Posterior cingulate gyrus (tissue), 11 donors: ENCODE measurements around the gene ALPG.
"Not testable (repeated sequence)": the region's sequence is repeated elsewhere in the genome, so short reads cannot be mapped to it uniquely, and the experiment has no call there.

Experiments
- DNase-seq, 10 donors: peaks; one replicate each; pipeline versions ENCODE4 v3.0.0 to v3.0.0-alpha.2; 2020 to 2021; ENCODE audit warnings: mixed read lengths in 3 of 10
- intact Hi-C: fragments of 100-400 bp; cut with DNase I; formaldehyde crosslinking; loops from one replicate; pipeline ENCODE4 v1.15.1; 2023

Gene ALPG

DNA sequence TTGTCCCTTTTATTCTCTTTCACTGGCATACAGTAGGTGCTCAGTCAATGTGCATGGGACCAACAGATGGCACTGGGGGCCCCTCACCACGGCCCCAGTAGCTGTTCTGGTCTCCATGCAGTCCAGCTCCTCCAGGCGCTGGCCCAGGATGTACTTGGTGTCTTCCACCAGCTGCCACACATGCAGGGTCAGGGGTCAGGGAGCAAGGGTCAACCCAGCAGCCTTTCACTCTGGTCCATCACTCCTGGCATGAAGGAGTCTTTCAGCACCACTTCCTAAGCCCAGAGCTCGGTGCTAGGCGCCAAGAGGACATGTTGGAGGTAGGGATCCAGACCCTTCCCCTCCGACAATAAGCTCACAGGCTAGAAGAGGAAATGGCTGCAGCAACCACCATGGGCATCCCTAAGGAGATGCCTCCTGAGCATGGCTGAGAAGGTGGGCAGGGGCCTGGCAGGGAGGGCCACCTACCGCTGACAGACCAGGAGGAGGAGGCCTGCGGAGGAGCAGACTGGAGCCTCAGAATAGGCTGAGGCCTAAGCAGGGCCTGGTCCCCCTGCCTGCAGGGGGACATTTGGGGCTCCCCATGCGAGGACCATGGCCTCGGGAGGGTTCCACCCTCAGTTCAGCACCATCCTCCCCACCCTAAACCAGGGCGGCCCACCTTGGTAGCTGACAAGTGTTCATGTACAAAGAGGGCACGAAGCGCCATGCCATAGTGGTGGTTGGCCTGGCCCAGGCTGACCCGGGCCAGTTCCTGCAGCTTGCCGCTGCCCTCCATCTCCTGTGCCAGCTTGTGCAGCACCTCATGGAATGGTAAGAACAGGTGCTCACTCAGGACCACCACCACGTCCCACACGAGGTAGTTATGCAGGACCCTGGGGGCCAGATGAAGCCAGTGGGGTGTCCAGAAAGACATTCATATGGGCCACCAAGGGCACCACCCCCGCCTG is 10.2 kb downstream of the ALPG start:
- intact Hi-C loops: no loop called here
- peak in 2 of 10 donors; percentile 66 to 73 for DNase-seq

- peak in 1 of 10 donors; percentile 9 for DNase-seq
- intact Hi-C loops: no loop called here
Observed at GRCh38 chr2:232417489-232417888, 10.8 kb downstream of the ALPG start.

DNA sequence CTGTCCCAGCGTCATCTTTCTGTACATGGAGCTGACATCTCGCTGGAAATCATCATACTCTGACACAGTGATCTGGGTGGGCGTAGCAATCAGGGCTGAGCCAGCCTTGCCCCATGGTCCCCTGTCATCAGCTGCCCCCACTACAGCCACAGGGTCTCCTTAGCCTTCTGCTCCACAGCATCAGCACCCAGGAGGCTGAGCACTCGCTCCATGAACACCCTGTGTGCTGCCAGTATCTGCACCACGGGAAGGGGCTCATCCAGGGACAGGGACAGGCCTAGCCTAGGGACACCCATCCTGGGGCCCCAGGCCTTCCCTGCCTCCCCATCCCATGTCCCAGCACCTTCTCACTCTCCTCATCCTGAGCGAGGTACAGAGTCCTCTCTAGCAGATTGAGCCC is 11.4 kb downstream of the ALPG start:
- DNase-seq: peak in 1 of 10 donors; percentile 32
- intact Hi-C loops: no loop called here

DNA sequence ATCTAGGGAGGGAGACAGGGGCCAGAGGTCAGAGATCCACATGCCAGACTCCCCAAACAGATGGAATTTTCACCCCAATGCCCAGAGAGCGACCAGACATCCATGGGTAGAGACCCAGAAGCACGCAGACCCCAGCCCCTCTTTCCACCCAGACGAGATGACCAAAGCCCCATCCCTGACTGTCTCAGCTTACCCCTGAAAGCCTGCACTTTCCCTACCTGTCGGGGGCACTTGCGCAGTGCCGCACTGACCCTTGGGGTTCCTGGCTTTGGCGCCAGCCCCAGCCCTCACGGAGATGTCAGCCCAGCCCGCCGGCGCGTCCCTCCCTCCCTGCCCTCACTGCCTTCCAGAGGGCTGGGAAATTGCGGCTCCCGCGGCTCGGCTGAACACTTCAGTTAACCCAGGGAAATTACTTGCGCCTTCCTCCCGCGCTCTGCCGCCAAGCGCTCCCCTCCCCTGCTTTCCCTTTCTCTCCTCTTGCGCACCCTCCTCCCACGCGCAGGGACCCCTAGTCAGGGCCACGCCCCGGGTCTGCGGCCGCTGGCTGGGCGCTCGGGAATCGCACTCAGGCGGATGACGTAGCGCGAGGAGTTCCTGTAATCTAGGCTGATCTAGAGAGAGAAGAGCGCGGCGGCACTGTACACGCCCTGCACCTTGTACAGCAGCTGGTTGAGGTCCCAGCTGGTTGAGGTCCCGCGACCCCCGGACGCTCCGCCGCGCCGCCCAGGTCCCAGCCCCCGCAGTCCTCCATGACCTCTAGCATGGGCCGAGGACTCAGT is 12.0 kb downstream of the ALPG start:
- DNase-seq: peak in 2 of 10 donors; percentile 61 to 79
- intact Hi-C loops: no loop called here

GRCh38 chr2:232419245-232420072 is 12.8 kb downstream of the ALPG start:
- DNase-seq: peak in 2 of 10 donors; percentile 68 to 70
- intact Hi-C loops: no loop called here

GRCh38 chr2:232420073-232420454 is 13.4 kb downstream of the ALPG start:
- intact Hi-C loops: no loop called here

DNA sequence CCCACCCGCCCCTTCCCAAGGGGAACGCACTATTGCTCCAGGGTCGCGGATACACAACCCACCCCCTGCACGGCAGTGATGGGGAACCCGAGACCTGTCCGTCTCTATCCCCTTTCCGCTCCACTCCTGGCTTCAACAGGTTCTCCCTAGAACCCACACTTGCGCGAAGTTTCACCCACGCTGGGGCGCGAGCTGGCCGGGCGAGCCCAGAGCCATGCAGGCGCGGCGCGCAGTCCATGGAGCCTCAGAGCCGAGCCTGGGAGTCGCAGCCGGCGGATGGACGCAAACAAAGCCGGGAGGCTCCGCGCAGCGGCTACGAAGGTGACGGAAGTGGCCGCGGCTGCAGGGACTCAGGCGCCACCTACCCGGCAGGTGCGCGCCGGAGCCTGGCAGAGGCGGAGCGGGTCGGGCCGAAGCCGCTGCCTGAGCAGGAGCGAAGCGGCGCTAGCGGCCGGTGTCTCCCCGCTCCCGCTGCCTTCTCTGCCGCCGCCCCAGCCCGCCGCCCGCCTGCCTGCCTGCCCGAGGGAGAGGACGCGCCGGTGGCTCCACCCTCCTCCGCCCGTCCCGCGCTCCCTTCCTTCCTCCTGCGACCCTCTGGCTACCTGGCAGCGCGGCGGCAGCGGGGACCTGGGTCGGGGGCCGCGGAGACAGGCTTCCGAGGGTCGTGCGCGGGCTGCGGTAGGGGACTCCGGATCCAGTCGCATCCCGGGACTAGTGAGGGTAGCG is 14.0 kb downstream of the ALPG start:
- DNase-seq: peak in 2 of 10 donors; percentile 77 to 83
- intact Hi-C loops: no loop called here

More at GRCh38 chr2:232420073-232420454, 13.4 kb downstream of the ALPG start:
- DNase-seq: no peak

- DNase-seq: peak in 2 of 10 donors; percentile 62 to 72
- intact Hi-C loops: no loop called here
Observed at GRCh38 chr2:232421189-232421785, 14.6 kb downstream of the ALPG start.

GRCh38 chr2:232422051-232422450 is 15.4 kb downstream of the ALPG start:
- intact Hi-C loops: no loop called here
- DNase-seq: peak in 2 of 10 donors; percentile 38 to 43

DNA sequence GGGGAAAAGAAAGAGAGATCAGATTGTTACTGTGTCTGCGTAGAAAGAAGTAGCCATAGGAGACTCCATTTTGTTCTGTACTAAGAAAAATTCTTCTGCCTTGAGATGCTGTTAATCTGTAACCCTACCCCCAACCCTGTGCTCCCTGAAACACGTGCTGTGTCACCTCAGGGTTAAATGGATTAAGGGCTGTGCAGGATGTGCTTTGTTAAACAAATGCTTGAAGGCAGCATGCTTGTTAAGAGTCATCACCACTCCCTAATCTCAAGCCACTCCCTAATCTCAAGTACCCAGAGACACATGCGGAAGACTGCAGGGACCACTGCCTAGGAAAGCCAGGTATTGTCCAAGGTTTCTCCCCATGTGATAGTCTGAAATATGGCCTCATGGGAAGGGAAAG is 16.4 kb downstream of the ALPG start:
- intact Hi-C loops, DNase-seq: not testable (repeated sequence)

- not testable (repeated sequence) for DNase-seq
Observed at GRCh38 chr2:232423407-232423806, 16.8 kb downstream of the ALPG start.

GRCh38 chr2:232431705-232432590 is 25.3 kb downstream of the ALPG start:
- intact Hi-C loops: no loop called here
- DNase-seq: peak in 2 of 10 donors; percentile 47 to 74

More at GRCh38 chr2:232423407-232423806, 16.8 kb downstream of the ALPG start:
- intact Hi-C loops: not testable (repeated sequence)

- peak in 3 of 10 donors; percentile 31 to 67 (median 42) for DNase-seq
- intact Hi-C loops: no loop called here
Observed at GRCh38 chr2:232432598-232433184, 26.0 kb downstream of the ALPG start.

DNA sequence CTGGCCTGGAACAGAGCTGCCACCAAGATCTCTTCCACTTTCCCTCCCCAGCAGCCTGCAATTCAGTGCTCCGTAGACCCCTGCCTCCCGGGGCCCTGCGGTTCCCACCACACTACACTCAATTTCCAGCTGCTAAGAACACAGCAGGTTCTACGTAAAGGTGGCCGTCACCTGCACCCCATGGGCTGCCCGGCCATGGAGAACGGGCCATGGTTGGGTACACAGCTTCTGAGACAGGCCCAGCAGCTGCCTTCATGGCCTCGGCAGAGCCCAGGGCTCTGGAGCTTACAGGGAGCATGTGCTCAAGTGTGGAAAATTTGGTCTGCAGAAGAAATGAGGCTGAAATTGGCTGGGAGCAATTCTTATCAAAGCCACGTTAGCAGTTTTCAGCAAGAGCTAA is 27.0 kb downstream of the ALPG start:
- intact Hi-C loops: not testable (repeated sequence)

GRCh38 chr2:232434091-232434490 is 27.4 kb downstream of the ALPG start:
- intact Hi-C loops: no loop called here
- DNase-seq: peak in 2 of 10 donors; percentile 40 to 45

More for the DNA sequence above, 27.0 kb downstream of the ALPG start:
- peak in 3 of 10 donors; percentile 30 to 49 (median 35) for DNase-seq

DNA sequence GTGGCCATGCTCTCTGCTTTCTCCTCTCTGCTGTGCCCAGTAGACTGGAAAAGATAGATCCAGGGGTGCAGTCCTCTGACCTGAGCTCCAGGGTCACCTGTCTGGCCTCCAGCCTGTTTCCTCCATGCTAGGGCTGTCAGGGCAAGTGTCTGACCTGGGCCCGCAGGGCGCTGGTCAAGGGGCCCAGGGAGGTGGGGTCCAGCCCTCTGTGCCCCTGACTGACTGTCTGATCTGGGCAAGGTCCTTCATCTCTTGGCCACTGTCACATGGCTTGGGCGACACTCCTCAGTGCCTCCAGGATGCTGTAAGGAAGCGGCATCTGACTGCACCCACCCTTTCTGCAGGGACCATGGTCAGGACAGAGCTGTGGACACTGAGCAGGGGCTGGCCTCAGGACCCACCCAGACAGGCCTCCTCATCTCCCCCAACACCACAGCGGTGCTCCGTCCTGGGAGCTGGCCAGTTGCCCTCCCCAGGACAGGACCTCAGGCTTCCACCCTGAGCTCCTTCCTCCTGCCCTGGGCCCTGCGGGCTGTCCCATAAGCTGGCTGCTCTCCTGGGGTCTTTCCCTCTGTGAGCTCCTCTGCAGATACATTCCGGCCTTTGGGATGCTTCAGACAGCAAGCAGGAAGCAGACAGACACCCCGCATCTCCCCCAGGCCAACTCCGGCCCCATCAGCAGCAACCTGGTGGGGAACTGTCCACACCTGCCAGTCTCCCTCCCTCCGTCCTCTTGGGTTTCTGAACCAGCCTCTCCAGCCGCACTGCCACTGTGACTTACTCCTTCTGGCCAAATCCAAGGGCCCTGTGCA is 28.1 kb downstream of the ALPG start:
- intact Hi-C loops: loop anchor here (5.0 kb wide), 1 partner anchor 92 kb away; no protein-coding TSS in a partner anchor
- DNase-seq: peak in 2 of 10 donors; percentile 50 to 61

DNA sequence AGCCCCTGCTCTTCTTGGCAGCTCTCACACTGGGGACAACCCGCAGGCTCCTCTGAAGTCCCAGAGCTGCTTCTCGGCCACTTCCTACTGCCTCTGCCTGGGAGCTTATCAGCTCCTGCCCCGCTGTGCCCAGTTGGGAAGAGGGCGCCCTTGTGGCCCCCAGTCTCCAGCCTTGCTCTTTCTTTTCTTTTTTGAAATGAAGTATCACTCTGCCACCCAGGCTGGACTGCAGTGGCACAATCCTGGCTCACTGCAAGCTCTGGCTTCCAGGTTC is 28.7 kb downstream of the ALPG start:
- intact Hi-C loops: loop anchor here (5.0 kb wide), 1 partner anchor 93 kb away; no protein-coding TSS in a partner anchor
- DNase-seq: peak in 1 of 10 donors; percentile 44
